Erythroblast (primary cell): ENCODE results near the gene STMN3.

ENCODE experiments used
- GATA1 ChIP-seq: IDR thresholded peaks from 2 replicates; pipeline ENCODE4 v1.6.1; 2011; ENCODE audit warnings: low read depth, mild to moderate bottlenecking, control low read depth, low read length, moderate library complexity
- POLR2A ChIP-seq: IDR thresholded peaks from 2 replicates; pipeline ENCODE4 v1.6.1; 2011; ENCODE audit warnings: mild to moderate bottlenecking, low read length

DNA sequence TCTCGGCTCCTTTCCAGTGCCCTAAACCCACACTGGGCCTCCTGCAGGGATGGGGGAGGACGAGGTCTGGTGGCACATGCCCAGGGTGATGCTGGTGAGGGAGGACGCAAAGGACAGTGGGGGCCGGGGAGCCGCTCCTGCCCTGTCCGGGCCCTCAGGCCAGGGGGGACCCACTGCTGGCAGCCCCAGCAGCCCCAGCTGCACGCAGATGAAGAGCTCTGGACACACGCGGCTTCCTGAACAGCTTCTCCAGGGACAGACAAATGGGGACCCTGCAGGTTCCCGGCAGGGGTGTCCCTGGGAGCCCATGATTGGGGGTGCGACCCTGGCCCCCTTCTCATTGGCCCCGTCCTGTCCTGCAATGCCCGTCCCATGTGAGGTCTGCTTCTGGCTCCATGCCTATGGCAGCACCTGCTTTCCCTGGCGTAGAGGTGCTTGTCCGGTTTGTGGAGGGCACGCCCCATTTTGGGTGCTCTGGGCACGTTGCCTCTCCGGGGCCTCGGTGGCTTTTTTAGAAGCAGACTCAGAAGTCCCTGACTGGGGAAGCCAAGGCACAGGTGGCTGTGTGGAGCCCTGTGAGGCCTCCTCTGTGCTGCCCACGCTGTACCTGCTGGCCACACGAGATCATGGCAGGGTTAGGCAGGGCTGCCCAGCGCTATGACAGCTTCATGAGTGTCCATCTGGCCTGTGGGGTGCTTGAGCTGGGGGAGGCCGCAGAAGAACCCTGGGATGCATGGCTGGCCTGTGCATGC, 27.8 kb upstream of the STMN3 start:
- no peak for TF ChIP-seq POLR2A
- TF ChIP-seq GATA1 = no peak
